ENCODE measurements around the gene CCL27.
"Not testable (repeated sequence)": the region's sequence is repeated elsewhere in the genome, so short reads cannot be mapped to it uniquely, and the experiment has no call there.

CCL27 gene

GRCh38 chr9:34647084-34647403 lies 15.4 kb downstream of the CCL27 start:
- H3K27ac Mint-ChIP-seq = peak overlapping the region; percentile 73
- H3K9me3 Mint-ChIP-seq = no peaks in the 10 kb centered on the region
- no peaks in the 10 kb centered on the region for H3K27me3 Mint-ChIP-seq
- peaks cover 31% of the 10 kb centered on the region for H3K4me1 Mint-ChIP-seq
- H3K4me3 Mint-ChIP-seq = peak overlapping the region; percentile 93
- H3K36me3 Mint-ChIP-seq = peaks cover 6% of the 10 kb centered on the region

GRCh38 chr9:34646211-34647083 lies 16.0 kb downstream of the CCL27 start, which contains the start of gene GALT:
Gene GALT (plus strand): TSS chr9:34646675. CDS start chr9:34646705, 30 bp downstream.
- peak within 1 kb of the TSS; percentile 90 for H3K27ac Mint-ChIP-seq
- H3K4me3 Mint-ChIP-seq = peak within 1 kb of the TSS; percentile 93
- H3K9me3 Mint-ChIP-seq = no peaks in the 10 kb centered on the region
- peaks cover 31% of the 10 kb centered on the region for H3K4me1 Mint-ChIP-seq
- peaks cover 6% of the 10 kb centered on the region for H3K36me3 Mint-ChIP-seq
- H3K27me3 Mint-ChIP-seq = no peaks in the 10 kb centered on the region

GRCh38 chr9:34644766-34645314 lies 17.6 kb downstream of the CCL27 start:
- no peaks in the 10 kb centered on the region for H3K27me3 Mint-ChIP-seq
- H3K4me3 Mint-ChIP-seq = no peak overlapping the region
- peaks cover 33% of the 10 kb centered on the region for H3K4me1 Mint-ChIP-seq
- H3K9me3 Mint-ChIP-seq = no peaks in the 10 kb centered on the region
- no peak overlapping the region for H3K27ac Mint-ChIP-seq
- peaks cover 6% of the 10 kb centered on the region for H3K36me3 Mint-ChIP-seq

GRCh38 chr9:34642679-34643078 lies 19.8 kb downstream of the CCL27 start:
- H3K4me3 Mint-ChIP-seq = no peak overlapping the region
- H3K27me3 Mint-ChIP-seq = no peaks in the 10 kb centered on the region

GRCh38 chr9:34639322-34639721 lies 23.1 kb downstream of the CCL27 start:
- H3K27me3 Mint-ChIP-seq, H3K4me3 Mint-ChIP-seq, H3K36me3 Mint-ChIP-seq, H3K9me3 Mint-ChIP-seq, H3K27ac Mint-ChIP-seq: not testable (repeated sequence)
- peaks cover 37% of the 10 kb centered on the region for H3K4me1 Mint-ChIP-seq

More at GRCh38 chr9:34642679-34643078, 19.8 kb downstream of the CCL27 start:
- no peak overlapping the region for H3K27ac Mint-ChIP-seq
- no peaks in the 10 kb centered on the region for H3K9me3 Mint-ChIP-seq
- H3K36me3 Mint-ChIP-seq = no peaks in the 10 kb centered on the region
- H3K4me1 Mint-ChIP-seq = peaks cover 30% of the 10 kb centered on the region

GRCh38 chr9:34638138-34638445 lies 24.4 kb downstream of the CCL27 start:
- peak overlapping the region; percentile 79 for H3K27ac Mint-ChIP-seq
- peaks cover 8% of the 10 kb centered on the region for H3K36me3 Mint-ChIP-seq
- H3K4me1 Mint-ChIP-seq = peaks cover 46% of the 10 kb centered on the region
- H3K4me3 Mint-ChIP-seq = peak overlapping the region; percentile 96
- no peaks in the 10 kb centered on the region for H3K9me3 Mint-ChIP-seq
- no peaks in the 10 kb centered on the region for H3K27me3 Mint-ChIP-seq

GRCh38 chr9:34637356-34638137 lies 24.9 kb downstream of the CCL27 start, which contains the start of gene SIGMAR1:
Gene SIGMAR1 (minus strand): TSS chr9:34637787. CDS start chr9:34637697, 90 bp downstream.
- H3K4me3 Mint-ChIP-seq = peak within 1 kb of the TSS; percentile 96
- peaks cover 46% of the 10 kb centered on the region for H3K4me1 Mint-ChIP-seq
- H3K27ac Mint-ChIP-seq = peak within 1 kb of the TSS; percentile 93

GRCh38 chr9:34636791-34637355 lies 25.6 kb downstream of the CCL27 start:
- Mint-ChIP-seq H3K27me3 (no peaks in the 10 kb centered on the region), H3K27ac (peak overlapping the region; percentile 93), H3K4me1 (peaks cover 46% of the 10 kb centered on the region), H3K4me3 (peak overlapping the region; percentile 96), H3K36me3 (peaks cover 8% of the 10 kb centered on the region), H3K9me3 (no peaks in the 10 kb centered on the region)

More at GRCh38 chr9:34637356-34638137, 24.9 kb downstream of the CCL27 start, which contains the start of gene SIGMAR1:
- Mint-ChIP-seq H3K27me3 (no peaks in the 10 kb centered on the region), H3K36me3 (peaks cover 8% of the 10 kb centered on the region), H3K9me3 (no peaks in the 10 kb centered on the region)

GRCh38 chr9:34635556-34635955 lies 26.9 kb downstream of the CCL27 start:
- H3K9me3 Mint-ChIP-seq = no peaks in the 10 kb centered on the region
- peaks cover 44% of the 10 kb centered on the region for H3K4me1 Mint-ChIP-seq
- H3K4me3 Mint-ChIP-seq = peak overlapping the region; percentile 79
- H3K36me3 Mint-ChIP-seq = peaks cover 8% of the 10 kb centered on the region
- peaks cover 1% of the 10 kb centered on the region for H3K27me3 Mint-ChIP-seq
- H3K27ac Mint-ChIP-seq = no peak overlapping the region

- Mint-ChIP-seq H3K27me3 (peaks cover 7% of the 10 kb centered on the region), H3K4me1 (peaks cover 48% of the 10 kb centered on the region)
Observed at GRCh38 chr9:34634551-34635248, 27.8 kb downstream of the CCL27 start.

GRCh38 chr9:34633851-34634550 lies 28.5 kb downstream of the CCL27 start:
- Mint-ChIP-seq H3K4me1 (peaks cover 55% of the 10 kb centered on the region), H3K27me3 (peaks cover 12% of the 10 kb centered on the region), H3K9me3 (no peaks in the 10 kb centered on the region), H3K36me3 (peaks cover 8% of the 10 kb centered on the region), H3K27ac (no peak overlapping the region), H3K4me3 (no peak overlapping the region)

More at GRCh38 chr9:34634551-34635248, 27.8 kb downstream of the CCL27 start:
- peaks cover 8% of the 10 kb centered on the region for H3K36me3 Mint-ChIP-seq
- H3K4me3 Mint-ChIP-seq = no peak overlapping the region
- H3K9me3 Mint-ChIP-seq = no peaks in the 10 kb centered on the region
- no peak overlapping the region for H3K27ac Mint-ChIP-seq

- Mint-ChIP-seq H3K4me1 (peaks cover 52% of the 10 kb centered on the region), H3K9me3 (no peaks in the 10 kb centered on the region), H3K36me3 (peaks cover 10% of the 10 kb centered on the region), H3K27me3 (peaks cover 16% of the 10 kb centered on the region), H3K4me3 (no peak overlapping the region), H3K27ac (no peak overlapping the region)
Observed at GRCh38 chr9:34633166-34633565, 29.3 kb downstream of the CCL27 start.

- Mint-ChIP-seq H3K9me3 (no peaks in the 10 kb centered on the region), H3K4me3 (peak overlapping the region; percentile 48), H3K4me1 (peaks cover 40% of the 10 kb centered on the region), H3K27me3 (peaks cover 35% of the 10 kb centered on the region), H3K36me3 (peaks cover 5% of the 10 kb centered on the region), H3K27ac (no peak overlapping the region)
Observed at GRCh38 chr9:34630402-34631154, 31.9 kb downstream of the CCL27 start.

GRCh38 chr9:34629491-34629808 lies 33.0 kb downstream of the CCL27 start:
- peak overlapping the region; percentile 37 for H3K27ac Mint-ChIP-seq
- peaks cover 2% of the 10 kb centered on the region for H3K36me3 Mint-ChIP-seq
- no peaks in the 10 kb centered on the region for H3K9me3 Mint-ChIP-seq
- H3K4me1 Mint-ChIP-seq = peaks cover 30% of the 10 kb centered on the region
- peak overlapping the region; percentile 74 for H3K4me3 Mint-ChIP-seq
- H3K27me3 Mint-ChIP-seq = peaks cover 38% of the 10 kb centered on the region

Measured in activated naive CD4-positive, alpha-beta T cell treated with anti-CD3 and anti-CD28 coated beads, Interleukin-2, amount 50 U/mL, for 24 hours (primary cell).